Neuron (in vitro differentiated cells): ENCODE results near the gene ST8SIA4.

ENCODE experiments used
- H2AFZ ChIP-seq: one replicate; pipeline ENCODE4 v1.6.1; 2013; ENCODE audit warnings: low read depth, mild to moderate bottlenecking, inconsistent platforms, low read length, moderate library complexity
- H3K27me3 ChIP-seq: one replicate; pipeline ENCODE4 v1.6.1; 2013; ENCODE audit warnings: low read length; ENCODE audit not compliant: insufficient read depth
- H3K36me3 ChIP-seq: one replicate; pipeline ENCODE4 v1.6.1; 2013; ENCODE audit warnings: low read length; ENCODE audit not compliant: insufficient read depth
- H3K4me1 ChIP-seq: one replicate; pipeline ENCODE4 v1.6.1; 2013; ENCODE audit warnings: low read length; ENCODE audit not compliant: insufficient read depth
- H3K4me3 ChIP-seq: 2 replicates; pipeline ENCODE4 v1.5.1; 2013; ENCODE audit warnings: mild to moderate bottlenecking, low read length, moderate library complexity
- H3K9me3 ChIP-seq: one replicate; pipeline ENCODE4 v1.6.1; 2013; ENCODE audit warnings: low read length

ST8SIA4 gene

DNA sequence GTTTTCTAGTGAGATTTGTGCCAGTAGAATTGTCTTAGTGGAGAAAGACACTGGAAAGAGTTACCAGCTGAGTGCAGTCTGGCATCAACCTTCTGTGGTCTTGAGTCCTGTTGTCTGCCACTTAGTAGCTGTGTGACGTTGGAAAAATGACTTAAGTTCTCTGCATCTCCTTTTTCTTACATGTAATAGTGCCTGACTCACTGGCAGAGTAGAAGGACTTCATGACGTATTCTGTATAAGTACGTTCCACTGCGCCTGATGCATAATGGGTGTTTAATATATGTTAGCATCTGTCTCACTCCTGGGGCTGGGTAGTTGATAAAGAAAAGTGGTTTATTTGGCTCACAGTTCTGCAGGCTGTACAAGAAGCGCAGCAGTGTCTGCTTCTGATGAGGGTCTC is 144.8 kb downstream of the ST8SIA4 start:
- no peak overlapping the region for H3K4me3 ChIP-seq
- H2AFZ ChIP-seq: no peak overlapping the region
- no peaks in the 10 kb centered on the region for H3K9me3 ChIP-seq
- H3K27me3 ChIP-seq: no peaks in the 10 kb centered on the region
- no peaks in the 10 kb centered on the region for H3K36me3 ChIP-seq
- H3K4me1 ChIP-seq: peaks cover 8% of the 10 kb centered on the region

DNA sequence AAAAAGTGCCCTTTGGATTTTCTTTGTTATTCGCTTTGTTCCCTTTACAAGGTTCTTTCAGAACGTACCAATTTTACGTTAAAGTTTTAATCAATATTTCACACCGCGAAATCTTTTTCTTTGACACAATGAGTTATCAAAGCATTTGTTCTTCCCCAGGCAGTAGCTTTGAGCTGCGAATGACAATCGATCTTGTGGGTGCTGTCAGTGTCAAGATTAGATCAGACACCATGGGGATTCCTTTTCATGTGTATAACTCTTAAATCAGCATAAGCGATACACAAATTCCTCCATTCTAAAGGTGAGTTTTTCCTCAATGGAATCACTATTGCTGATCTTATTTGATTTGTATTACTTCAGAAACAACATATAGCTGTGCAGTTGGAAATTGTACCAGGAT is 145.5 kb downstream of the ST8SIA4 start:
- Histone ChIP-seq H3K9me3 (no peaks in the 10 kb centered on the region), H2AFZ (no peak overlapping the region), H3K4me1 (peaks cover 8% of the 10 kb centered on the region), H3K4me3 (no peak overlapping the region), H3K36me3 (no peaks in the 10 kb centered on the region), H3K27me3 (no peaks in the 10 kb centered on the region)
